Measurements from ENCODE around the gene BBS9.
A peak's percentile ranks its signal among the peaks of the same experiment; 100 is the strongest.

BBS9 gene

DNA sequence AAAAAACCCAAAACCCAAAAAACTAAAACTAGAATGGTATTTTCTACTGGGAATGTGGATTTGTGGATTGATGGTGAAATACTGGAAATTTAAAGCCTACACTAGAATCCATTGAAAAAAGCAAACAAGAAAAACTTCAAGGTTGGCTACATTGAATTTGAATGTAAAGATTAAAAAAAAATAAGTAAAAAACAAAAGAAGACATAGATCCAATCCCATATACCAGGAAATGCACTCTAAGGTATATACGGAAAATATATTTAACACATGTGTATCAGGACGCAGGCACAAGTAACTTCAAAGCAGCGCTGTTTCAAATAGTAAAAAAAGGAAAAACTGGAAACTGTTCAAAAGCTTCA is 754 bp upstream of the BBS9 start:
- no peak for DNase-seq

DNA sequence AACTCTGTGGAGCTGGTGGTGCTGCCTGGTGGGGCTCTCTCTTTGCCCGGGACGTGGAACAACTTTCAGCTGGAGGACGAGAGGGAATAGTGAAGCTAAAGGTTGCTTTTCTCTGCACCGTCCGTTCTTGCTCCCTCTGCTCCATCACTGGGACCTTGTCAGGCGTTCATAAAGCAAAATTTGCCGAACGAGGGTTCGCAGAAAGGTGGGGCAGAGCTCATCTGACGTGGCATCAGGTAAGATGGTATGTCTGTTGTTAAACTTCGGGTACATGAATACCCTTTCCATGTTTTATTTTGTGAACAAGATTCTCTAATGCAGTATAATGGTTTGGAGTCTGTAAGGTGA is 416 bp downstream of the BBS9 start:
- DNase-seq = no peak

DNA sequence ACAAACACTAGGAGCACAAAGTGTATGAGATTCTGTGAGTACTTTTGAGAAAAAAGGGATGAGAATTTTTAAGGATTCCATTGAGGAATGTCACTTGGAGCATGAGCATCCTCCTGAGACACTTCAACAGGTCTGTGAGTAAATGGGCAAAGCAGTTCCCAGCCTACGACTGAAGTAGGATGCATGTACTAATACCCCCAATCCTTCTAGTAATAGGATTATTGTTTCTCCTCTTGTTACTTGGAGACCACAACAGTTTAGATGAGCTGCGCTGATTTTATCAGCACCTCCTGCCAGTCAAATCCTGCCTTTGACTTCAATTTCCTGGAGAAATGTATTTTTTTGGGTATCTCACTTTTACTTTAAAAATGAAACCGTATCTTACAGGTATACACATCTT is 820 bp downstream of the BBS9 start:
- no peak for DNase-seq

DNA sequence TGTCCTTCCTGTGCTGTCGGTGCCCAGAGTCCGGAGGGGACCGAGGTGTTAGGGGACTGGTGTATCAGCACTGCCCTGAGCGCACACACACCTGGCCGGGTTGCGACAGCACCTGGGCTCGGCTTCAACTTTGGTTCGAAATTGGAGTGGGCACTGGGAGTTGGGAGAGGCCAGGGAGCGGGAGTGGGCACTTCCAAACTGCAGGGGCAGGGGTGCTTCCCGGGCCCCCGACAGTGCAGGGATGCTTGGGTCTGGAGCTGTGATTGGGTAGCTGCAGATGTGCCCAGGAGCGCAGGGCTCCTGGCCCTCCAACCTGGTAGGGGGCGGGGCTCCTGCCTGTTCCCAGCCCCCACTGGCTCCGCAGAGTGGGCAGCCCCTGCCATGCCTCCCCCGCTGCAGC is 7.7 kb downstream of the BBS9 start:
- DNase-seq = no peak

DNA sequence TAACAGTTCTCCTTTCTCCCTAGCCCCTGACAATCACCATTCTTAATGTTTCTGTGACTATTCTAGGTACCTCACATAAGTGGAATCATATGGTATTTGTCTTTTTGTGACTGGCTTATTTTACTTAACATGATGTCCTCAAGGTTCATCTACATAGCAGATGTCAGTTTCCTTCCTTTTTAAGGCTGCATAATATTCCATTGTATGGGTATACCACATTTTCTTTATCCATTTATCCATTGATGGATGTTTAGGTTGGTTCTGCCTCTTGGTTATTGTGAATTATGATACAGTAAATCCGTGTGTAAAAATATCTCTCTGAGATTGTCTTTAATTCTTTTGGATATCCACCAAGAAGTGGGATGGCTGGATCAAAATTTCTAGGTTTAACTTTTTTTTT is 13.2 kb downstream of the BBS9 start:
- DNase-seq = no peak

DNA sequence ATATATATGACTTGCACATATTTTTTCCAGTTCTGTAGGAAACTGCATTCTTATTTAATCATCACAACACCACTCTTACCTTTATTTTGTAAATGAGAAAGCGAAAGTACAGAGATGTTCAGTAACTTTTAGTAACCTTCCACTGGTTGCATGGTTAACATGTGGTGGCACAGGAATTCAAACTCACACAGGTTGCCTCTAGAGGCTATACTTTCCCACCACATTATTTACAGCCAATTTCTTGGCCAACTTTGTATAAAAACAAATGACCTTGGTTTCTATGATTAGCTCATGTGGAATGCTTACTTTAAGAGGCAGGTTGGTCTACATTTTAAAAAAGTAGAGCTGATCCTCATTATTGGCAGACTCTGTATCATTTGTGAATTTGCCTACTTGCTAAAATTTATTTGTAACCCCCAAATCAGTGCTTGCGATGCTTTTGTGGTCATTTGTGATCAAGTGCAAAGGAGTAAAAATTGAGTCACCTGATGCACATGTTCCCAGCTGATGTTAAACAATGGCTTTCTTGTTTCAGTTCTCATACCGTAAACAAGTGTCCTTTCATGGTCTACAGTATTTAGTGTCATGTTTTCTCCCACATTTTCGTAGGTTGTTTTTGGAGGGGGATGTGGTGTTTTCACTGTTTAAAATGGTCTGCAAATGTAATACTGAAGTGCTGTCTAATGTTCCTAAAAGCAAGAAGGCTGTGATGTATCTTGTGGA is 14.8 kb downstream of the BBS9 start:
- DNase-seq = no peak

DNA sequence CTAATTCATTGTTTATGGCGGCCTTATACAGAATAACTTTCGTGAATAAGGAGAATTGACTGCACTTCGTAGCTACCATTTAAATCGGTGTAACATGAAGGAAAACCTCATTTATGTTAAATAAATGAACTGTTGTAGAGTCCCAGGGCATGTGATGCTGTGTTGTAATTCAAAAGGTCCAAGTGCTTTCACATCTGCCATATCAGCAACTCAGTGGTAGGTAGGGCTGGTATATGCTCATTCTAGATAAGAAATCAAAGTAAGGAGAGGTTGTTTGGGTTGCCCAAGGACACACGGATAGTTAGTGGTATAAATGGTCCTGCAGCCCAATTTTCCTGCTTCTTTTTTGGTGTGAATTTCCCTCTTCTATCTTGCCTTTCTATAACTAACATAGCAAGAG is 15.8 kb downstream of the BBS9 start:
- DNase-seq = no peak

DNA sequence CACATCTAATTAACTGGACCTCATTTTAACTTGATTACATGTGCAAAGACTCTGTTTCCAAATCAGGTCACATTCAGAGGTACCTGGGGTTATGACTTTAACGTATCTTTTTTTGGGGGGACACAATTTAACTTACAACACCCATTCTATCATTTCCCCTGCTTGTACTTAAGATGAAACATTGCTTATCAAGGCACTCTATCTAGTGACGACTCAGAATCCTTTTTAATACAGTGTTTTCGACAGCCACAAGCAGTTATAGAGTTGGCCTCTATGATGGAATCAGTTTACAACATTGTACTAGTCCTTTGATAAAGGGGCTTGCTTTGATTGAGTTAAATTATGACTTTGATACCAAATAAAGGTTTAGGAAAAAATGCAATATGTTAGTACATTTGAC is 22.7 kb downstream of the BBS9 start:
- no peak for DNase-seq

DNA sequence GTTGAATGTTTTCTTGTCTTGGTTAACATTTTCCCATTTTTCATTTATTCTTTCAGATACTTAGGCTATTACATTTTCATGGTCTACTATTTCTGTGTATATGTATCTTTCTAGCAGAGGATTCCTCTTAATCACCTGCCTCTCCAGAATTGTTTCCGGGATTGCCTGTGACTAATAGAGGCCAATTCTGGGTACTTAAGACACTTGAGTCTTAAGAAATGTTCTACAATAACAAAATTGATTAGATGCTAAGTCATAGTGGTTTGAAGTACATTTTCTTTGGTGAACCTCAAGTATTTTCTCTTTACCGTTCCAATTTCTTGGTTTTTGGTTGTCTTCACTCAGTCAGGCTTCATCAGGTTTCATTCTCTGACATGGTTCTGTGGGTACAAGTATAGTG is 26.4 kb downstream of the BBS9 start:
- DNase-seq = no peak

DNA sequence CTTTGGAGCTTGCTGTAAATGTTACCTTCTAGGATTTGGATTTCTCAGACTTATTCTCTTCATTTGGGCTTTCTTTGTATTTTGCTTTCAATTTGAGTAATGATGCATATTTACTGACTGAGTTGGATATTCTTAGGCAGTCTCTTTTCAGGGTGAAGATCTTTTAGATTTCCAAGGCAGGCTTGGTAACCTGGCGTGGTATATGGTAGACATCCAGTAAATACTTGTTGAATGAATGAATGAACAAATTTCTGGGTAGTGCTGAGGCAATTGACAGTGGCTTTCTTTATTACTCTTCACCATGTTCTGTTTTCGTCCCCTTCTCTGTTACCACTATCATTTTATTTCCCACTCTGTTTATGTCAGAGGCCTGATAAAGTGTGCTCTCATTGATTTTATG is 27.1 kb downstream of the BBS9 start:
- no peak for DNase-seq

DNA sequence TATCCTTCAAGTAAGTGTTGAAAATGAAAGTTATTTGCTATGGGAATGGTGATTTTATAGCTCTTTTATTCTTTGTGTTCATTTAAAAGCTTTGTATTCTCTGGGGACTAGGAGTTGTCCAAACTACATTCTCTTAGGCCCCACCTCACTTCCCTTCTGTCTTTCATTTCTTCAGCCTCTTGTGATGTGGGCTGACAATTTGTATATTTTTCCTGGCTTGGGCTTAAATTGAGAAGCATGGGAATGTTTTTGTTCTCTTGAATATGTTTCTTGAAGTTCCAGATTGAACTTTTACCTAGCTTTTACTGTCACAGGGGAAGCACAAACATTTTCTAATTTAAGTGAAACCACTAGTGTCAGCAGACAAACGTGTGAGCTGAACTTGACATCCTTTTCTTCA is 27.9 kb downstream of the BBS9 start:
- no peak for DNase-seq

DNA sequence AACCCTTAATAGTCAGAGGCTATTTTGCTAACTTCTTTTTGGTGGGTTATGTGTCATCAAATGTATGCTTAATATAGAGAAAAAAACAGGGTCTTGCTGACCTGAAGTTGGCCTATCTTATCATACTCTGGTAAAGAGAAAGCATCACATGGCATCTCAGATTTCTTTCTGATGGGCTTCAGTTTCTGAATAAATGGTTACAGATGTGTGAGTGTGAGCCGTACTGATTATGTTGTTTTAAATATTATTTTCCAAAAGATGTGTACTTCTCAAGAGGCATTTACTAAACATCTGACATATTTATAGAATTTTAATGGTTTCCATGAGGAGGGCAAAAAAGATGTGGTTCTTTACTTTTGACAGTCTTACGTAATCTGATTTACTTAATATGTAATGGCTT is 28.4 kb downstream of the BBS9 start:
- DNase-seq = no peak

DNA sequence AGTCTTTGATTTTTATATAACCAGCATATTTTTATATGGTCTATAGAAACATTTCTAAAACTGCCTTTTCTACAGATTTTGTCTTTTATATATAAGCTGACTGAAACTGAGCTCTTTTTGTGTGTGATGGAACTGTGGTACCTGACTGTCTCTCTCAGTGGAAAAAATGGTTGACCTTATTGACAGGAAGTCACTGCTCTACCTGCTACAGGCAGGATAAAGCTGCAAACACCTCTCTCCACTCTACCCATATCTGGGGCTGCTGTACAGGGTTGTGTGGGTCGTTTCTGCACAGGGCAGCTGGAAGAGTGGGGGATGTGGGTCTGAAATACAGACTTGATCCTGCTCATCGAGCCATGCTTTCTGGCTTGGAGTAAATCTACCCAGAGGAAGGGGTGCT is 48.5 kb downstream of the BBS9 start:
- DNase-seq = no peak

DNA sequence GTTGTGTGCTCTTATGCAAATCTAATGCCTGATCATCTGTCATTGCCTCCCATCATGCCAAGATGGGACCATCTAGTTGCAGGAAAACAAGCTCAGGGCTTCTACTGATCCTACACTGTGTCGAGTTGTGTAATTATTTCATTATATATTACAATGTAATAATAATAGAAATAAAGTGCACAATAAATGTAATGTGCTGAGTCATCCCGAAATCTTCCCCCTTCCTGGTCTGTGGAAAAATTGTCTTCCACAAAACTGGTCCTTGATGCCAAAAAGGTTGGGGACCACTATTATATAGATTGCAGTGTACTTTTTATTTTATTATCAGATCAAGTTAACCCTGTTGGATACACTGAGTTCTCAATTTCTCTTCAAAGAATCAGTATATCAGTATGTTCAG is 50.2 kb downstream of the BBS9 start:
- DNase-seq = no peak

DNA sequence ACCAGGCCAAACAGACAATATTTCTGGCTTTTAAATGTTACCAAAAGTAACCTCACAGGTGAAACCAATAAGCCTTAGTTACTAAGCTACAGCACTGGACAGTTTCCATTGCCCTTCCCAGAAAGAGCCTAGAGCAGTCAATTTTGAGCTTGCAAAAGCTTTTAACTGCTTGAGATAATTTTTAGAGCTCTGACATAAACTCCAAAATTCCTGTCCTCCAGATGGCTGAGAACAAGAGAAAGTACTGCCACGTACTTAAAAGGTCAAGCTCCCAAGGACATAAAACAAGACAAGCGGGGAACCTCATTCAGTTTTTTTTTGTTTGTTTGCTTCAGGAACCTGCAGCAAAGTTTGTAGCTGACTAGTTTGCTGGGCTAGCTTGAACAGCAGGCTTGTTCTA is 54.1 kb downstream of the BBS9 start:
- DNase-seq = no peak

DNA sequence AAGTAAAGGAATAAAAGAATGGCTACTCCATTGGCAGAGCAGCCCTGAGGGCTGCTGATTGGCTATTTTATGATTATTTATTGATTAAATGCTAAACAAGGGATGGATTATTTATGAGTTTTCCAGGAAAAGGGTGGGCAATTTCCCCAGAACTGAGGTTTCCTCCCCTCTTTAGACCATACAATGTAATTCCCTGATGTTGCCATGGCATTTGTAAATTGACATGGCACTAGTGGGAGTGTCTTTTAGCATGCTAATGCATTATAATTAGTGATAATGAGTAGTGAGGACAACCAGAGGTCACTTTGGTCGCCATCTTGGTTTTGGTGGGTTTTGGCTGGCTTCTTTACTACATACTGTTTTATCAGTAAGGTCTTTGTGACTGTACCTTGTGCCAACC is 55.5 kb downstream of the BBS9 start:
- no peak for DNase-seq

DNA sequence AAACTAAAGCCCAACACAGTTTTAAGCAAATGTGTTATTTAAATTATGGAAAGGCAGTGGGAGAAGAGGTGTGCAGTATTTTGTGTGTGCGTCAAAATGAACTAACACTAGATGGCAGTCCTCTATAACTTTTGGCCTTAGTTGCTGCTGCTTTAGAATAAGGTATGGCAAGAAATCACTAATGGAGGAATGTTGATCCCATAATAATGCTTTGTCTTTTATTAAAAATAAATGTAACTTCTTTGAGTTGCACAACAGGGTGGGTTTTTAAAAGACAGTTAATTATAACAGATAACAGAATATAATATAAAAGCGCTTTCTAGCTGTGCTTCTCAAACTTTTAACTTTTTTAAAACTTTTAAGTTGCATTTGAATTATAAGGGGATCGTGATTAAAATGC is 56.4 kb downstream of the BBS9 start:
- DNase-seq = peak; percentile 41

DNA sequence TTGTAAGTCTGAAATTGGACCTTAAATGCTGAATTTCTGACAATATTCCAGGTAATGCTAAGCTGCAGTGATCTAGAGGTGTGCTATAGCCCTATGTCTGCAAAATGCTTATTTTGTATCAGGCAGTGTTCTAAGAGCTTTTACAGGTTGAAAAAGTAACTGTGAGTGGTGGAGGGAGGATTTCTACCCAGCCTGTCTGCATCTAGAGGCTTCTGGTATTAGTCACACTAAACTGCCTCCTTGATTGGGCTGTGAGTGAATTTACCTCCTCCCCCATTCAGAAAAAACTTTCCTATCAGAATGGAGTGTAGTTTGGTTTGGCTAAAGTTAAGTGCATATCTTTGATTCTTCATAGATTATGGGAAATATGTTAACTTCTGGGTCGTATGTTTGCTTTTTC is 56.8 kb downstream of the BBS9 start:
- no peak for DNase-seq

DNA sequence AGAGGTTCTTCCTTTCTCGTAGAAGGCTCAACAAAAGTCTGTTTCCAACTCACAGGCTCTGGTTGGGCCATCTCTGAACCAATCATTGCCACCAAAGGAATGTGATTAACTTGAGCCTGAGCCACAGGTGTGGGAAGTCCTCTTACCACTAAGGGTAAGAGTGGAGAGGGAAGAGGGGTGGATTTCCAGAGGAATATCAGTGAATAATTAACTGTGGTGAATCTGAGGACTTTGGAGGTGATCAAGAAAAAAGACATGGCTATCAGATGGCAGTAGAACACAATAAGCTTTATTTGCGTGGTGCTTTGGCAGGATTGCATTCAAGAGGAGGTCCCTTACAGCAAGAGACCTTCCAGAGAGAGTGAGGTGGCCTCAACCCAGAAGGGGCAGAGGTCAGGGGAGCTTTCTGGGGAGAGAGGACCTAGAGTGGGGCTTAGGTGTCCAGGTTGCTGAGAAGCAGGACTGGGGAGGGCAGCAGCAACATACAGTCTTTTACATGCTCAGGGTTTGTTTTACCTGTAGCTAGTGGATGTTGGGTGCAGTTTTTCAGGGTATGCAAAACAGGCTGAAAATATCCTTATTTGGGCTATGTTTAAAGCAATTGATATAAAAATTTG is 61.4 kb downstream of the BBS9 start:
- DNase-seq = no peak

DNA sequence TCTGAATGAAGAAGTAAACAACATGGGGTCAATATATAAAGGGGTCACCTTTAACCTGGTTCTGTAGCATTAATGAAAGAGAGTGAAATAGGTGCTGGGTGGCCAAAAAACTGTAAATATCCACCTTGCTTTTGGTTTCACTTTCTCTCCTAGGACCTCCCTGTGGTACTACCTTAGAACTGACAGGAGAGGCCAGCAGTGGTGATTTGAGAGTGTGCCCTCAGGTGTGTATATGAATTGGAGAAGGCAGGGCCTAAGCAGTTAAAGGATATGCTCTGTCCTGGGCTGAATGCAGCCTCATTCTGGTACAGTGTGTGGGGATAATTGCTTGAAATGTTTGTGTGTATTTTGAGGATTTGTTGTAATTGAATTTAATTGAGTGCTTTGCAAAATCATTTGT is 62.0 kb downstream of the BBS9 start:
- DNase-seq = no peak

DNA sequence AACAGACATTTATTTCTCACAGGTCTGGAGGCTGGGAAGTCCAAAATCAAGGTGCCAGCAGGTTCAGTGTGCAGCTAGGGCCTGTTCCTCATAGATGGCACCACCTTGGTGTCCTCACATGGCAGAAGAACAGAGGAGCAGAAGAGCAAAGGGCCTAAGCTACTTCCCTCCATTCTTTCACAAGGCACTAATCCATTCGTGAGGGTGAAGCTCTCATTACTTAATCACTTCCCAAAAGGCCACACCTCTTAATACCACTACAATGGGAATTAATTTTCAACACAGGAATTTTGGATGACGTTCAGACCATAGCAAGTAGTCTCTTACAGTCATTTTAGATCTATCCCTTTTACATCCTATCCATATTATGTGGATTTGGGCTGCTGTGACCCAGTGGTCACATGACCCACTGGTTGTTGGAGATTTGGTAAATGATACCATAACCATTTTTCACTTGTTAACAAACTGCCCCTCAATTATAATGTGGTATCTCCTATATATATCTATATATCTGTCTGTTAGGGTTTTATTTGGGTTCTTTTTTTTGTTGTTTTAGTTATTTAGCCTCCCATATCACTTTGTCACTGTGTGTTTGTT is 63.4 kb downstream of the BBS9 start:
- no peak for DNase-seq

DNA sequence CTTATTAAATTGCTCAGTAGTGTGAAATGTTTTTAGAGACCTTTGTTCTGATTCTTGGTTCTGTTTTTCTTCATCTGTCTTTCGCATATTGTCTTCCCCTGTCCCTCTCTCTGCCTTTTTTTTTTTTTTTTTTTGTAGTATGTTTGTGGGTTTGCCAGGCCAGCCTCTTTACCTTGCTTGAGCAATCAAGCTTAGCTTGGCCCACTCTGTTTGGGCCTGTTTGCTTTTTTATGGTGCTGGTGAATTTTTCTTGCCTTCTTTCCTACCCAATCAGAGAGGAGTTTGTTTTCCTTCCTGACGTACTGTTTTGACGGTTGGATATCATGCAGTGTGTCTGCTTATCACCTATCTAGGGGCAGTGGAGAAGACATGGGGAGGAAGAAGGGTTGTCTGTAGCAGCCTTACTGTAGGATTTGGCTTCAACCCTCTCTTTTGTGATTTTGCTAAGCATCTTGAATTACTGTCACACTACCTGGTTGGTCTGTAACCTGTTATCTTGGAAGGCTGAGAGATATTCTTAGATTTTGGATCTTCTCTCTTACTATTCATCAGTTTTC is 64.0 kb downstream of the BBS9 start:
- DNase-seq = no peak

DNA sequence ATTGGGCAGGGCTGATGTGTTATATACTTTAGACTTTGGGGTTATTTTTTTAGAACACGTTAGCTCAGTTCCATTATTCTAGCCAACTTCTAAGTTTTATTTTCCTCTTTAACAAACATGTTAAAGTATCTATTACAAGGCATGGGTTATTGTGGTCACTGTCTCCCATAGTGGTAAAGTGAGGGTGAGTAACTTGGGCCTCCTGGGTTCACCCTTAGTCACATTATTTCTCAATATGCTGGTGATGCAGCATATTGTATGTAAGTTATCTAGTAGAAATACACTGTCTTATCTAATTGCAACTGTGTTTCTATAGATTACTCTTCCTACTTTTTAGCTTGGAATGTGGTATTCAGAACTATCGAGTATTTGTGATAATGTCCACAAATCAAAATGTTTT is 65.9 kb downstream of the BBS9 start:
- DNase-seq = no peak

DNA sequence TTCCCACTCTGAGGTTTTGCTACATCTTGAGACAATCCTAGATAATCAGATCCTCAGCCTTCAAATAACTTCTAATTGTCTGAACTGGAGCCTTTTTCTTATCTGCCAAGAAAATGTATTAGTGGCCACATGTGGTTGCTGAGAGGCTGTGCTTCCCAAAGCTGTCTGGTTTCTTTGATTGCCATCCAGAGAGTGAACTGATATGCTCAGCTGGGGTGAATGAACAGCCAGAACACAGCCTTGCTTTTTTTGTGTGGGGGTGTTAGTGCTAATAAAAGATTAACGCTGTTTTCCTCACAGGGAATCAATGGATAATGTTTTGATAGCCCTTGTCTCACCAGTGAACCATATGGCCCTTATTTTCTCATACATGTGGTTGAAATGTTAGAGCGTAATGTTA is 66.9 kb downstream of the BBS9 start:
- no peak for DNase-seq

DNA sequence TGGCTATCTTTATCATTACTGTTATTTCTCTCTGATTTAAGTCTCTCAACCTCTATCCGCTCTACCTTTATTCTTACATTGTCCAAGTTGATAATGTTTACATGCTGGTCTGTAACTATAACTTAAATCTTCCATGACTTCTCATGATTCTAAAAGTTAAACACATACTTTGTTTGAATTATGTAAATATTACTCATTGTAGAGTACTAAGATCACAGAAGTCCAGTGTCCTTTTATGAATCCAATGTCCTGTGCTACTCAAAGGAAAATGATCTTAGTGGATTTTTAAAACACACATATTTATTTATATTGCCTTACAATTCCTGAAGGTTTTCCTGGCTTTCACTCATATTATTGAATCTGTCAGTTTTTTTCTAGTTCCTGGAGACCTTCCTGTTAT is 70.9 kb downstream of the BBS9 start:
- no peak for DNase-seq
